GM06990 (cell line): Measurements from ENCODE around the gene PNMA6E.

ENCODE experiments used
- DNase-seq: peaks from one replicate; pipeline ENCODE4 v3.0.0-alpha.2; 2011; ENCODE audit not compliant: insufficient read length; ENCODE audit errors: extremely low read depth
- H3K27me3 ChIP-seq: replicated peaks from 2 replicates; pipeline ENCODE4 v1.6.0; 2011; ENCODE audit warnings: low read length; ENCODE audit not compliant: control insufficient read depth, insufficient read depth
- H3K36me3 ChIP-seq: 2 replicates; pipeline ENCODE4 v1.5.1; 2011; ENCODE audit warnings: low read length; ENCODE audit not compliant: control insufficient read depth, insufficient read depth
- H3K4me3 ChIP-seq: replicated peaks from 2 replicates; pipeline ENCODE4 v1.5.1; 2011; ENCODE audit warnings: low read depth, mild to moderate bottlenecking, control low read depth, low read length
- TF ChIP-seq, protein P1 (sequence below): IDR thresholded peaks from 2 replicates; pipeline ENCODE4 v1.5.1; 2011; ENCODE audit warnings: low read length, control low read depth, mild to moderate bottlenecking, inconsistent platforms; ENCODE audit not compliant: insufficient read depth, poor library complexity, severe bottlenecking

PNMA6E gene

DNA sequence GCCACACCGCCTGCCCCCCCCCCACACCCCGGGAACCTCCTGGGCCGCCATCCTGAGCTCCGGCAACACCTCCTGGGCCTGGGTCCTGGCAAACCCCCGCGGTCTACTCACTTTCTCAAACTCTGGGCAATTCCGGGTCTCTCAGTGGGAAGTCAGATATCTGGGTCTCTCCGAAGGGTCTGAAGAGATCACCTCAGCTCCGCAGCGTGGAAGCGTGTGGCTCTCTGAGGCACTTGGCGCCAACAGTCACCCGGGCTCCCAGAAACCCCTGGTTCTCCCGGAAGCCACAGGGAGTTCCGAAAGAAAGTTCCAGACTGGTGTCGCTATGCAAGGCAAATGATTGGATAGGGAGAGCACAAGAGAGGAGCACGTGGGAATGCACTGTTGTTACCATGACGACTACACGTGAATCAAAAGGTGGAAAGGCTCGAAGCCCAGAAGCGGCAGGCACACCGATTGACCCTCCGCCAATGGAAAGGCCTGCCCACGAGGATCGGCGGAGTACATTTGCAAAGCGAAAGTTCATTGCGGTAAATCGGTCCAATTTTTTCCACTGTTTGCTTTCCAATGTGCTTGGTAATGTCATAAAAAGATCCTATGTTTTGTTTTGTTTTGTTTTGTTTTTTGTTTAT, at the start of gene PNMA6E:
Gene PNMA6E, minus strand, starts transcription at position 218 of the 632 bp plus-strand sequence. CDS start 2,501 bp downstream, outside the sequence.
- TF ChIP-seq, protein P1, sequence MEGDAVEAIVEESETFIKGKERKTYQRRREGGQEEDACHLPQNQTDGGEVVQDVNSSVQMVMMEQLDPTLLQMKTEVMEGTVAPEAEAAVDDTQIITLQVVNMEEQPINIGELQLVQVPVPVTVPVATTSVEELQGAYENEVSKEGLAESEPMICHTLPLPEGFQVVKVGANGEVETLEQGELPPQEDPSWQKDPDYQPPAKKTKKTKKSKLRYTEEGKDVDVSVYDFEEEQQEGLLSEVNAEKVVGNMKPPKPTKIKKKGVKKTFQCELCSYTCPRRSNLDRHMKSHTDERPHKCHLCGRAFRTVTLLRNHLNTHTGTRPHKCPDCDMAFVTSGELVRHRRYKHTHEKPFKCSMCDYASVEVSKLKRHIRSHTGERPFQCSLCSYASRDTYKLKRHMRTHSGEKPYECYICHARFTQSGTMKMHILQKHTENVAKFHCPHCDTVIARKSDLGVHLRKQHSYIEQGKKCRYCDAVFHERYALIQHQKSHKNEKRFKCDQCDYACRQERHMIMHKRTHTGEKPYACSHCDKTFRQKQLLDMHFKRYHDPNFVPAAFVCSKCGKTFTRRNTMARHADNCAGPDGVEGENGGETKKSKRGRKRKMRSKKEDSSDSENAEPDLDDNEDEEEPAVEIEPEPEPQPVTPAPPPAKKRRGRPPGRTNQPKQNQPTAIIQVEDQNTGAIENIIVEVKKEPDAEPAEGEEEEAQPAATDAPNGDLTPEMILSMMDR = no peak
- Histone ChIP-seq H3K27me3 (no peaks in the 10 kb centered on the region), H3K36me3 (no peaks in the 10 kb centered on the region), H3K4me3 (no peak within 1 kb of the TSS)
- no peak for DNase-seq

DNA sequence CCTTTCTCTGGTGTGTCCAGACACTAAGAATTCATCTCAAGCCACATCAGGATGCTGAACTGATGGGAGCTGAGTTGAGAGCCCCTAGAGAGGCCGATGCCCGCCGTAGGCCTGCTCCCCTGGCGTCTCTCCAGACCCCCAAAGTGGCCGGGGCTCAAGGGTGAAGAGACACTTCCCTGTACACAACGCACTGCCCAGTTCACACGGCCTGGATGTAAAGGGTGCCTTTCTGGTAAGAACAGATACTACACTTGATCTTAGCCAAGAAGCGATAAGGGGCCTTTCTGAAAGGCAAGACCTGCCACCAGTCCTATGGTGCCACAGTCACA, 49.8 kb upstream of the PNMA6E start:
- TF ChIP-seq, protein P1 = no peak
- no peaks in the 10 kb centered on the region for H3K27me3 ChIP-seq
- H3K4me3 ChIP-seq = no peak overlapping the region
- H3K36me3 ChIP-seq = peaks cover 2% of the 10 kb centered on the region; the same call in 1 of the 2 replicates
- no peak for DNase-seq

- H3K36me3 ChIP-seq = peaks cover 2% of the 10 kb centered on the region; the same call in 1 of the 2 replicates
- no peak for DNase-seq
- TF ChIP-seq, protein P1 = no peak
- H3K4me3 ChIP-seq = no peak overlapping the region
- no peaks in the 10 kb centered on the region for H3K27me3 ChIP-seq
Measured at GRCh38 chrX:153450114-153450948, 49.2 kb upstream of the PNMA6E start.

- Histone ChIP-seq H3K4me3 (no peak overlapping the region), H3K36me3 (no peaks in the 10 kb centered on the region), H3K27me3 (no peaks in the 10 kb centered on the region)
- TF ChIP-seq, protein P1 = no peak
- no peak for DNase-seq
Measured at GRCh38 chrX:153449368-153450113, 48.4 kb upstream of the PNMA6E start.

GRCh38 chrX:153448556-153449367, 47.6 kb upstream of the PNMA6E start:
- Histone ChIP-seq H3K36me3 (no peaks in the 10 kb centered on the region), H3K4me3 (no peak overlapping the region), H3K27me3 (no peaks in the 10 kb centered on the region)
- no peak for DNase-seq
- TF ChIP-seq, protein P1 = no peak
